ENCODE results near the gene ANAPC13. TPM values are rescaled to one million over a fixed set of nuclear protein-coding genes. Genes with fewer than 3 reads are reported as not detected.

Gene ANAPC13
- total and polyA plus RNA-seq, 8 donors: 16.5 to 59.1 (median 23.1) TPM

- H3K27ac ChIP-seq: peak overlapping the region; percentile 79 to 96 (median 87)
- intact Hi-C loops (cut with DNase I): no loop called here
- no peak for FAIRE-seq
- TF ChIP-seq CTCF (IDR thresholded peaks at IDR 0.05): no peak
- peak in 4 of 6 donors; percentile 34 to 91 (median 62) for DNase-seq
- peak overlapping the region; percentile 58 to 91 (median 84) for H3K4me3 ChIP-seq
- no peaks in the 10 kb centered on the region for H3K27me3 ChIP-seq
- peaks cover 4 to 32% (median 11%) of the 10 kb centered on the region in 3 donors for H3K4me1 ChIP-seq
- WGBS, 2 donors: 0% methylated on average over 24 of the region's 24 CpGs
- H3K36me3 ChIP-seq: peaks cover 0 to 26% (median 6%) of the 10 kb centered on the region in 3 donors
- ATAC-seq: peak in 3 of 4 donors; percentile 2 to 6 (median 5)
- H3K9me3 ChIP-seq: no peaks in the 10 kb centered on the region
These were observed 589 bp downstream of the ANAPC13 start for GRCh38 chr3:134485075-134485717.

DNA sequence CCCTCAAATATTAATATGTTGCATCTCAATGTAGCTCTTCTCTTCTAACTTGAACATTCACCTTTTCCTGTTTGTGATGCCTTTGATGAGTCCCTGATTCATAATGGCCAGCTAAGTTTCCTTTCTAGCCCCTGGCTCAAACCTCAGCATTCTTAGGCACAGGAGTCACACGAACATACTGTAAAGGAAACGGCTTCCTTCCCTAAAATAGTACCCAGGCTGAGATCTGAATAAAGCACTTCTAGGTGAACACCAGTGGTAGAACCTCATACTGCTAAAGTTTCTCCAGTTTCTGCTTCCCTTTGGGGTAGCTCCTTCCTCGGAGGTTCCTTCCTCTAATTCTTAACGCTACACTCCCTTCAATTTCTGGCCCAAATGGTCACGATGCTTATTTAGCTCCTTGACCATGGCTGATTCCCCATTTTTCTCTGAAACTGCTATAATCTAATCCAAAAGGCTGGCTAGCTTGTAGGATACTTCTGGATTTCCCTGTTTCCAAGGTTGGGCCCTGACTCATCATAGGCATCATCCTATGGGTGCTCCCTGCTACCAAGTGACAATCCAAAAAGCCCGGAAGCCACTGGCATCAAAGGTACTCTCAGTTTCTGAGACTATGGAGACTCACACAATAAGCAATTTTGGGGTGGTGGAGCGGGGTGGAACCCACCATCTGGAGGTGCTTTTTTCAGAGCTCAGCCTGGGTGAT lies 2.4 kb downstream of the ANAPC13 start:
- Histone ChIP-seq H3K4me1 (peaks cover 4 to 25% (median 11%) of the 10 kb centered on the region in 3 donors), H3K9me3 (no peaks in the 10 kb centered on the region), H3K4me3 (no peak overlapping the region), H3K27me3 (no peaks in the 10 kb centered on the region), H3K27ac (no peak overlapping the region), H3K36me3 (peaks cover under 1 to 31% (median 6%) of the 10 kb centered on the region in 3 donors)
- DNase-seq (no peak), ATAC-seq (no peak), FAIRE-seq (no peak)
- intact Hi-C loops (cut with DNase I): no loop called here
- 87 to 88% methylated on average over 7 of the region's 7 CpGs for WGBS, 2 donors
- no peak for TF ChIP-seq CTCF (IDR thresholded peaks at IDR 0.05)

- H3K4me1 ChIP-seq: peaks cover 4 to 23% (median 11%) of the 10 kb centered on the region in 3 donors
- FAIRE-seq (no peak), DNase-seq (no peak), ATAC-seq (no peak)
- 85 to 87% methylated on average over 3 of the region's 3 CpGs for WGBS, 2 donors
- peaks cover 4 to 38% (median 6%) of the 10 kb centered on the region in 3 donors for H3K36me3 ChIP-seq
- intact Hi-C loops (cut with DNase I): no loop called here
- TF ChIP-seq CTCF (IDR thresholded peaks at IDR 0.05): no peak
- no peak overlapping the region for H3K4me3 ChIP-seq
- H3K27me3 ChIP-seq: no peaks in the 10 kb centered on the region
- H3K27ac ChIP-seq: no peak overlapping the region
- H3K9me3 ChIP-seq: no peaks in the 10 kb centered on the region
These were observed 3.2 kb downstream of the ANAPC13 start for GRCh38 chr3:134482622-134483021.

DNA sequence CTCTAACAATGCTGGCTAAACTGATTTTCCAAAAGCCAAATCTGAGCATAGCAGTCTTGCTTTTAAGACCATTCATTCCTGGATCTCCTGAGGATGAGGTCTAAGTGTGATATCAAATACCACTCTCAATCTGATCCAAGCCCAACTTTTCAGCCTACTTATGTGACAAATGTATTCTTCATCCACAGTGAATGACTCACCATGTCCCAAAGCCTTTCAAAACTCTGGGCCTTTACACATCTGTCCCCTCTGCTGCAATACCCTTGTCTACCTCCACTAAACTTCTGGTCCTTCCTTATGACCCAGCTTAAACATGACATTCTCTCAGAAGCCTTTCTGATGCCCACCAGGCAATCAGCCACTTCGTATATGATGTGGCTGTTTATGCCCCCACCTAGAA lies 4.6 kb downstream of the ANAPC13 start:
- peaks cover 4 to 42% (median 6%) of the 10 kb centered on the region in 3 donors for H3K36me3 ChIP-seq
- no peak for FAIRE-seq
- H3K27ac ChIP-seq: no peak overlapping the region

More for the DNA sequence above, 4.6 kb downstream of the ANAPC13 start:
- Histone ChIP-seq H3K4me3 (no peak overlapping the region), H3K9me3 (no peaks in the 10 kb centered on the region), H3K27me3 (no peaks in the 10 kb centered on the region), H3K4me1 (peaks cover 4 to 14% (median 11%) of the 10 kb centered on the region in 3 donors)
- intact Hi-C loops (cut with DNase I): no loop called here
- no peak for TF ChIP-seq CTCF (IDR thresholded peaks at IDR 0.05)
- no peak for ATAC-seq
- no peak for DNase-seq
- 61 to 62% methylated on average over 1 of the region's 1 CpG for WGBS, 2 donors
